Liver (tissue), 9 donors: ENCODE measurements around the gene AKR1C2. TPM values are rescaled to one million over a fixed set of nuclear protein-coding genes. Genes with fewer than 3 reads are reported as not detected.

Experiments
- DNase-seq: peaks from one replicate; pipeline ENCODE4 v3.0.0-alpha.2; 2017; ENCODE audit warnings: low spot score
- H3K27ac ChIP-seq, 2 donors: one replicate each; pipeline ENCODE4 v1.7.0; 2013; ENCODE audit warnings: inconsistent platforms in 2 of 2, low read length in 2 of 2, control low read depth in 1 of 2, low read depth in 1 of 2, mild to moderate bottlenecking in 1 of 2
- H3K27me3 ChIP-seq, 4 donors: one replicate each; pipeline versions ENCODE4 v1.6.1 to v1.7.0; 2013; ENCODE audit warnings: low read length in 3 of 4, inconsistent platforms in 1 of 4, mild to moderate bottlenecking in 1 of 4, moderate library complexity in 1 of 4; ENCODE audit not compliant: control insufficient read depth in 4 of 4, insufficient read depth in 4 of 4
- H3K36me3 ChIP-seq, 4 donors: one replicate each; pipeline versions ENCODE4 v1.6.1 to v1.7.0; 2013; ENCODE audit warnings: low read length in 3 of 4, mild to moderate bottlenecking in 3 of 4, low read depth in 1 of 4, moderate library complexity in 1 of 4; ENCODE audit not compliant: control insufficient read depth in 4 of 4, insufficient read depth in 3 of 4
- H3K4me1 ChIP-seq, 4 donors: one replicate each; pipeline versions ENCODE4 v1.6.1 to v1.7.0; 2013; ENCODE audit warnings: low read length in 3 of 4, mild to moderate bottlenecking in 3 of 4, moderate library complexity in 1 of 4; ENCODE audit not compliant: control insufficient read depth in 4 of 4, insufficient read depth in 4 of 4
- H3K4me3 ChIP-seq, 3 donors: one replicate each; pipeline versions ENCODE4 v1.6.1 to v1.7.0; 2013; ENCODE audit warnings: low read length in 3 of 3, control low read depth in 1 of 3, low read depth in 1 of 3, mild to moderate bottlenecking in 1 of 3
- H3K9ac ChIP-seq, 2 donors: one replicate each; pipeline ENCODE4 v1.7.0; 2013; ENCODE audit warnings: low read length in 2 of 2, mild to moderate bottlenecking in 2 of 2, moderate library complexity in 2 of 2, control low read depth in 1 of 2, low read depth in 1 of 2
- H3K9me3 ChIP-seq, 4 donors: one replicate each; pipeline versions ENCODE4 v1.6.1 to v1.7.0; 2013; ENCODE audit warnings: low read length in 3 of 4; ENCODE audit not compliant: control insufficient read depth in 4 of 4
- ATF3 ChIP-seq: IDR thresholded peaks from 2 replicates; pipeline ENCODE4 v1.6.1; 2016; ENCODE audit warnings: antibody characterized with exemption
- EGR1 ChIP-seq, 2 donors: IDR thresholded peaks; 2 replicates each; pipeline ENCODE4 v1.6.1; 2016 to 2018; ENCODE audit warnings: antibody characterized with exemption in 2 of 2, low read depth in 2 of 2
- FOXA1 ChIP-seq: IDR thresholded peaks from 2 replicates; pipeline ENCODE4 v1.6.1; 2016; ENCODE audit warnings: antibody characterized with exemption
- FOXA2 ChIP-seq: IDR thresholded peaks from 2 replicates; pipeline ENCODE4 v1.6.1; 2016; ENCODE audit warnings: antibody characterized with exemption
- GABPA ChIP-seq, 2 donors: IDR thresholded peaks in 1 of 2; conservative IDR thresholded peaks in 1 of 2; 2 replicates each; pipeline ENCODE4 v1.6.1; 2016; ENCODE audit warnings: antibody characterized with exemption in 2 of 2, mild to moderate bottlenecking in 1 of 2, moderate library complexity in 1 of 2
- HNF4A ChIP-seq, 2 donors: conservative IDR thresholded peaks; 2 replicates each; pipeline ENCODE4 v1.6.1; 2016; ENCODE audit warnings: antibody characterized with exemption in 2 of 2, mild to moderate bottlenecking in 2 of 2
- HNF4G ChIP-seq: IDR thresholded peaks from 2 replicates; pipeline ENCODE4 v1.6.1; 2016; ENCODE audit warnings: antibody characterized with exemption
- JUND ChIP-seq, 2 donors: IDR thresholded peaks; 2 replicates each; pipeline ENCODE4 v1.6.1; 2016; ENCODE audit warnings: antibody characterized with exemption in 2 of 2
- NR2F2 ChIP-seq: IDR thresholded peaks from 2 replicates; pipeline ENCODE4 v1.6.1; 2016; ENCODE audit warnings: antibody characterized with exemption
- RAD21 ChIP-seq, 2 donors: IDR thresholded peaks; 2 replicates each; pipeline ENCODE4 v1.6.1; 2016; ENCODE audit warnings: antibody characterized with exemption in 2 of 2, mild to moderate bottlenecking in 2 of 2
- RXRA ChIP-seq, 2 donors: IDR thresholded peaks; 2 replicates each; pipeline ENCODE4 v1.6.1; 2017 to 2018; ENCODE audit warnings: antibody characterized with exemption in 2 of 2, mild to moderate bottlenecking in 1 of 2
- SP1 ChIP-seq: IDR thresholded peaks from 2 replicates; pipeline ENCODE4 v1.6.1; 2018; ENCODE audit warnings: antibody characterized with exemption, mild to moderate bottlenecking
- TAF1 ChIP-seq: conservative IDR thresholded peaks from 2 replicates; pipeline ENCODE4 v1.6.1; 2016; ENCODE audit warnings: antibody characterized with exemption, mild to moderate bottlenecking
- YY1 ChIP-seq: IDR thresholded peaks from 2 replicates; pipeline ENCODE4 v1.6.1; 2016; ENCODE audit warnings: antibody characterized with exemption, mild to moderate bottlenecking
- ZBTB33 ChIP-seq: IDR thresholded peaks from 2 replicates; pipeline ENCODE4 v1.6.1; 2016; ENCODE audit warnings: antibody characterized with exemption
- WGBS: extraction: QIAGEN DNeasy Blood & Tissue Kit; methylation state at CpG from one replicate; pipeline ENCODE4 v1.1.7; 2013; 5-methylcytosine and 5-hydroxymethylcytosine counted together
- polyA plus RNA-seq, 2 donors: library from polyadenylated mRNA; stranded (reverse) in 1 of 2; unstranded in 1 of 2; fragments of 200-250 nt in 1 of 2; fragments of >200 nt in 1 of 2; fragmentation: Nextera tagmentation in 1 of 2; extraction: Ambion mirVana in 1 of 2; gene quantifications; one replicate each; pipeline versions ENCODE4 v1.2.1 to v1.2.3, GENCODE V29; 2013 to 2015
- total RNA-seq, 2 donors: library from RNA; depleted of rRNA; stranded (reverse); fragments of >200 nt; gene quantifications; one replicate each; pipeline ENCODE4 v1.2.3, GENCODE V29; 2014
- TF ChIP-seq, protein P1 (sequence below): IDR thresholded peaks from 2 replicates; pipeline ENCODE4 v1.6.1; 2016; ENCODE audit warnings: antibody characterized with exemption, mild to moderate bottlenecking
- TF ChIP-seq, protein P2 (sequence below): IDR thresholded peaks from 2 replicates; pipeline ENCODE4 v1.6.1; 2016; ENCODE audit warnings: antibody characterized with exemption
- donor health status: healthy.
- donor health status: healthy.
- donor health status: healthy.
- donor health status: healthy.
- donor health status: healthy.

AKR1C2 gene
- total and polyA plus RNA-seq, 4 donors, result 63.8 to 699 (median 162) TPM

- 53% methylated on average over 1 of the region's 1 CpG for WGBS
- Histone ChIP-seq H3K4me3 (no peak overlapping the region), H3K9ac (no peak overlapping the region), H3K27ac (peak overlapping the region; percentile 40 to 41), H3K9me3 (no peaks in the 10 kb centered on the region), H3K36me3 (no peaks in the 10 kb centered on the region), H3K4me1 (peaks cover 9 to 44% (median 41%) of the 10 kb centered on the region in 4 donors), H3K27me3 (no peaks in the 10 kb centered on the region)
- no peak for TF ChIP-seq EGR1 (IDR thresholded peaks at IDR 0.05; ENCODE audit: low read depth in 2 of 2)
- TF ChIP-seq HNF4A (conservative IDR thresholded peaks at IDR 0.05), result peak; percentile 66 to 76
- TF ChIP-seq RAD21 (IDR thresholded peaks at IDR 0.05), result peak; percentile 45 to 51
- TF ChIP-seq NR2F2, result no peak
- TF ChIP-seq ZBTB33, result peak; percentile 46
- peak; percentile 48 for TF ChIP-seq FOXA1
- peak; percentile 64 for TF ChIP-seq YY1
- TF ChIP-seq, protein P1, sequence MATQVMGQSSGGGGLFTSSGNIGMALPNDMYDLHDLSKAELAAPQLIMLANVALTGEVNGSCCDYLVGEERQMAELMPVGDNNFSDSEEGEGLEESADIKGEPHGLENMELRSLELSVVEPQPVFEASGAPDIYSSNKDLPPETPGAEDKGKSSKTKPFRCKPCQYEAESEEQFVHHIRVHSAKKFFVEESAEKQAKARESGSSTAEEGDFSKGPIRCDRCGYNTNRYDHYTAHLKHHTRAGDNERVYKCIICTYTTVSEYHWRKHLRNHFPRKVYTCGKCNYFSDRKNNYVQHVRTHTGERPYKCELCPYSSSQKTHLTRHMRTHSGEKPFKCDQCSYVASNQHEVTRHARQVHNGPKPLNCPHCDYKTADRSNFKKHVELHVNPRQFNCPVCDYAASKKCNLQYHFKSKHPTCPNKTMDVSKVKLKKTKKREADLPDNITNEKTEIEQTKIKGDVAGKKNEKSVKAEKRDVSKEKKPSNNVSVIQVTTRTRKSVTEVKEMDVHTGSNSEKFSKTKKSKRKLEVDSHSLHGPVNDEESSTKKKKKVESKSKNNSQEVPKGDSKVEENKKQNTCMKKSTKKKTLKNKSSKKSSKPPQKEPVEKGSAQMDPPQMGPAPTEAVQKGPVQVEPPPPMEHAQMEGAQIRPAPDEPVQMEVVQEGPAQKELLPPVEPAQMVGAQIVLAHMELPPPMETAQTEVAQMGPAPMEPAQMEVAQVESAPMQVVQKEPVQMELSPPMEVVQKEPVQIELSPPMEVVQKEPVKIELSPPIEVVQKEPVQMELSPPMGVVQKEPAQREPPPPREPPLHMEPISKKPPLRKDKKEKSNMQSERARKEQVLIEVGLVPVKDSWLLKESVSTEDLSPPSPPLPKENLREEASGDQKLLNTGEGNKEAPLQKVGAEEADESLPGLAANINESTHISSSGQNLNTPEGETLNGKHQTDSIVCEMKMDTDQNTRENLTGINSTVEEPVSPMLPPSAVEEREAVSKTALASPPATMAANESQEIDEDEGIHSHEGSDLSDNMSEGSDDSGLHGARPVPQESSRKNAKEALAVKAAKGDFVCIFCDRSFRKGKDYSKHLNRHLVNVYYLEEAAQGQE, result peak; percentile 10
- no peak for TF ChIP-seq GABPA (IDR thresholded peaks at IDR 0.05 in 1 of 2, conservative IDR thresholded peaks at IDR 0.05 in 1 of 2)
- TF ChIP-seq RXRA (IDR thresholded peaks at IDR 0.05), result peak; percentile 64 to 79
- TF ChIP-seq SP1, result peak; percentile 63
- TF ChIP-seq, protein P2, sequence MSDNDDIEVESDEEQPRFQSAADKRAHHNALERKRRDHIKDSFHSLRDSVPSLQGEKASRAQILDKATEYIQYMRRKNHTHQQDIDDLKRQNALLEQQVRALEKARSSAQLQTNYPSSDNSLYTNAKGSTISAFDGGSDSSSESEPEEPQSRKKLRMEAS, result peak; percentile 71
- TF ChIP-seq FOXA2, result peak; percentile 61
- peak in 1 of 2 donors; percentile 80 for TF ChIP-seq JUND (IDR thresholded peaks at IDR 0.05)
- no peak for DNase-seq
These were observed 40.1 kb upstream of the AKR1C2 start for GRCh38 chr10:5043716-5044115.

DNA sequence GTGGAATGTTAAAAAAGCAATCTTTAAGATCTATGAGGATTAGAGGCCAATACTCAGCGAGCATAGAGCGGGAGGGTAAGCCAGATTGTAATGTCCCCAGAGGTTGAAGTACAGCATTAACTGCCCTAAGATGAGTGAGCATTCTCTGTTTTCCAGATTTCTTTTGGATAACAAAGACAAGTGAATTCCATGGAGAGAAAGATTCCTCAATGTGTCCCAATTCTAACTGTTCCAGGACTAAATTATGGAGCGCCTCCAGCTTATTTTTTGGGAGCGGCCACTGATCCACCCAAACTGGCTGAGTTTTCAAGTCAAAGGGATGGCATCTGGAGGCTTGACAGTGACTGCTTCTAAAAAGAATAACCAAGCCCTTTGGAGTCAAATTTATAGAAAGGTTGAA lies 39.3 kb upstream of the AKR1C2 start:
- 93% methylated on average over 4 of the region's 4 CpGs for WGBS
- H3K27ac ChIP-seq, result peak overlapping the region in 1 of 2 donors; percentile 39
- H3K9me3 ChIP-seq, result no peaks in the 10 kb centered on the region
- H3K4me1 ChIP-seq, result peaks cover 9 to 44% (median 37%) of the 10 kb centered on the region in 4 donors
- no peak overlapping the region for H3K4me3 ChIP-seq
- no peak overlapping the region for H3K9ac ChIP-seq
- no peak for DNase-seq
- no peaks in the 10 kb centered on the region for H3K27me3 ChIP-seq
- no peaks in the 10 kb centered on the region for H3K36me3 ChIP-seq
- TF ChIP-seq SP1 (no peak), ATF3 (no peak), RXRA (IDR thresholded peaks at IDR 0.05) (no peak), YY1 (no peak), JUND (IDR thresholded peaks at IDR 0.05) (no peak), RAD21 (IDR thresholded peaks at IDR 0.05) (no peak), ZBTB33 (no peak), FOXA1 (no peak), EGR1 (IDR thresholded peaks at IDR 0.05; ENCODE audit: low read depth in 2 of 2) (no peak), TAF1 (no peak), GABPA (IDR thresholded peaks at IDR 0.05 in 1 of 2, conservative IDR thresholded peaks at IDR 0.05 in 1 of 2) (no peak), HNF4G (no peak)
- TF ChIP-seq, protein P1, result no peak
- TF ChIP-seq, protein P2, result no peak
